HCT116 (cell line): Measurements from ENCODE around the gene SHC2. TPM values are rescaled to one million over a fixed set of nuclear protein-coding genes. Genes with fewer than 3 reads are reported as not detected.

Source experiments
- ATAC-seq: fragments of 200-7000 bp; cut with Tn5 transposase; 2 replicates; pipeline ENCODE4 v1.9.1; 2020; ENCODE audit warnings: mild to moderate bottlenecking, moderate library complexity
- BruUV-seq: library from RNA; stranded (reverse); fragments of 400-500 nt; replicated peaks from 2 replicates; lab custom pipeline; 2021; lab: Mats Ljungman, UMichigan
- CTCF ChIA-PET: fragments of 300-600 bp; sonication (Branson Sonifier 250); formaldehyde crosslinking; loops from one replicate; lab custom pipeline; 2021; ENCODE audit warnings: antibody characterized with exemption; lab: Charles Lee
- POLR2A ChIA-PET: fragments of 300-600, 350-600 bp; sonication (Branson Sonifier 250); formaldehyde crosslinking; loops from one replicate; lab custom pipeline; 2021; ENCODE audit warnings: antibody characterized with exemption; lab: Charles Lee
- RAD21 ChIA-PET, 2 experiments: fragments of 300-600 bp; sonication (Branson Sonifier 250); formaldehyde crosslinking; loops; one replicate each; lab custom pipeline; 2023; ENCODE audit warnings: low total read pairs in 2 of 2; ENCODE audit not compliant: uncharacterized antibody in 2 of 2, unreplicated experiment in 2 of 2, low non-redundant PET in 1 of 2; lab: Charles Lee
- DNase-seq: peaks from one replicate; pipeline ENCODE4 v3.0.0-alpha.2; 2010; ENCODE audit warnings: low read depth, low spot score
- H2AFZ ChIP-seq: fragments of 200-600 bp; shearing (Covaris generic), sonication (generic); 2 replicates; pipeline ENCODE4 v1.6.1; 2017; ENCODE audit warnings: low read depth, mixed run types, mixed read lengths, antibody characterized with exemption, low read length; ENCODE audit not compliant: poor library complexity, severe bottlenecking
- H3K27ac ChIP-seq: 2 replicates; pipeline ENCODE4 v1.5.1; 2012; ENCODE audit warnings: low read depth, low read length
- H3K27me3 ChIP-seq: fragments of 200-600 bp; sonication (generic); 2 replicates; pipeline ENCODE4 v1.6.1; 2016; ENCODE audit warnings: mixed run types, low read length, mixed read lengths; ENCODE audit not compliant: insufficient read depth
- H3K36me3 ChIP-seq, 2 experiments: fragments of 200-500 bp in 1 of 2; fragments of 200-600 bp in 1 of 2; sonication (Bioruptor generic) in 1 of 2; sonication (generic) in 1 of 2; 2 replicates each; pipeline versions ENCODE4 v1.5.1 to v1.6.1; 2014 to 2016; ENCODE audit warnings: low read length in 2 of 2, inconsistent platforms in 1 of 2, mixed read lengths in 1 of 2, mixed run types in 1 of 2; ENCODE audit not compliant: insufficient read depth in 2 of 2, control insufficient read depth in 1 of 2
- H3K4me1 ChIP-seq, 2 experiments: fragments of 200-600 bp in 1 of 2; sonication (generic) in 1 of 2; 2 replicates each; pipeline versions ENCODE4 v1.5.1 to v1.6.1; 2012 to 2017; ENCODE audit warnings: low read length in 2 of 2, inconsistent platforms in 1 of 2, mild to moderate bottlenecking in 1 of 2, mixed read lengths in 1 of 2, mixed run types in 1 of 2, moderate library complexity in 1 of 2; ENCODE audit not compliant: insufficient read depth in 2 of 2, control insufficient read depth in 1 of 2
- H3K4me2 ChIP-seq: fragments of 200-600 bp; sonication (generic); 2 replicates; pipeline ENCODE4 v1.6.1; 2017; ENCODE audit warnings: mixed run types, low read length, mixed read lengths
- H3K4me3 ChIP-seq, 2 experiments: fragments of 200-600 bp in 1 of 2; sonication (generic) in 1 of 2; replicated peaks in 1 of 2; 2 replicates each; pipeline ENCODE4 v1.5.1; 2011 to 2016; ENCODE audit warnings: low read length in 2 of 2, control low read depth in 1 of 2, low read depth in 1 of 2, mild to moderate bottlenecking in 1 of 2, mixed read lengths in 1 of 2, mixed run types in 1 of 2
- H3K79me2 ChIP-seq: fragments of 200-600 bp; sonication (generic); 2 replicates; pipeline ENCODE4 v1.6.1; 2017; ENCODE audit warnings: mild to moderate bottlenecking, mixed run types, low read length, moderate library complexity, mixed read lengths; ENCODE audit not compliant: insufficient read depth
- H3K9ac ChIP-seq: fragments of 200-600 bp; sonication (generic); 2 replicates; pipeline ENCODE4 v1.6.1; 2016; ENCODE audit warnings: low read length, mixed read lengths
- H3K9me2 ChIP-seq: fragments of 200-600 bp; sonication (generic), shearing (Covaris generic); 2 replicates; pipeline ENCODE4 v1.6.1; 2017; ENCODE audit warnings: mixed run types, mild to moderate bottlenecking, moderate library complexity; ENCODE audit not compliant: insufficient read depth
- H3K9me3 ChIP-seq, 2 experiments: fragments of 200-500 bp in 1 of 2; fragments of 200-600 bp in 1 of 2; sonication (Bioruptor generic) in 1 of 2; sonication (generic) in 1 of 2; 2 replicates each; pipeline ENCODE4 v1.6.1; 2014 to 2017; ENCODE audit warnings: low read length in 2 of 2, mixed read lengths in 2 of 2, inconsistent platforms in 1 of 2, low read depth in 1 of 2, mild to moderate bottlenecking in 1 of 2, mixed run types in 1 of 2, moderate library complexity in 1 of 2; ENCODE audit not compliant: control insufficient read depth in 1 of 2, insufficient read depth in 1 of 2
- H4K20me1 ChIP-seq: fragments of 200-600 bp; sonication (generic), shearing (Covaris generic); 2 replicates; pipeline ENCODE4 v1.6.1; 2017; ENCODE audit warnings: mixed run types, mild to moderate bottlenecking, moderate library complexity; ENCODE audit not compliant: insufficient read depth
- CEBPB ChIP-seq: IDR thresholded peaks from 2 replicates; pipeline ENCODE4 v1.6.1; 2012; ENCODE audit warnings: low read depth
- EGR1 ChIP-seq: IDR thresholded peaks from 2 replicates; pipeline ENCODE4 v1.6.1; 2012; ENCODE audit warnings: low read depth
- ELF1 ChIP-seq: IDR thresholded peaks from 2 replicates; pipeline ENCODE4 v1.6.1; 2012; ENCODE audit warnings: low read depth, borderline replicate concordance
- EZH2 ChIP-seq: fragments of 200-600 bp; sonication (generic); IDR thresholded peaks from 2 replicates; pipeline ENCODE4 v1.6.1; 2017; ENCODE audit warnings: antibody characterized with exemption, mixed run types
- EZH2phosphoT487 ChIP-seq: fragments of 200-600 bp; IDR thresholded peaks from 2 replicates; pipeline ENCODE4 v1.6.1; 2018; ENCODE audit warnings: antibody characterized with exemption, borderline replicate concordance
- FOSL1 ChIP-seq: IDR thresholded peaks from 2 replicates; pipeline ENCODE4 v1.6.1; 2012; ENCODE audit warnings: low read depth
- JUND ChIP-seq: IDR thresholded peaks from 2 replicates; pipeline ENCODE4 v1.6.1; 2012
- POLR2AphosphoS5 ChIP-seq: IDR thresholded peaks from 2 replicates; pipeline ENCODE4 v1.6.1; 2011; ENCODE audit warnings: mild to moderate bottlenecking, low read depth, low read length, moderate library complexity
- RAD21 ChIP-seq: IDR thresholded peaks from 2 replicates; pipeline ENCODE4 v1.6.1; 2012; ENCODE audit warnings: low read depth, mild to moderate bottlenecking
- SIN3A ChIP-seq: IDR thresholded peaks from 2 replicates; pipeline ENCODE4 v1.6.1; 2012; ENCODE audit warnings: low read depth
- SP1 ChIP-seq: IDR thresholded peaks from 2 replicates; pipeline ENCODE4 v1.6.1; 2012; ENCODE audit warnings: low read depth
- SRF ChIP-seq: IDR thresholded peaks from 2 replicates; pipeline ENCODE4 v1.6.1; 2012; ENCODE audit warnings: low read depth
- TCF7L2 ChIP-seq: IDR thresholded peaks from 2 replicates; pipeline ENCODE4 v1.7.0; 2011; ENCODE audit warnings: borderline replicate concordance, inconsistent platforms; ENCODE audit not compliant: insufficient read depth, insufficient read length; ENCODE audit errors: extremely low read depth
- ZFX ChIP-seq: fragments of 450-650 bp; IDR thresholded peaks from 2 replicates; pipeline ENCODE4 v1.6.1; 2017
- ZNF274 ChIP-seq: fragments of 200-500 bp; sonication (Bioruptor generic); IDR thresholded peaks from 2 replicates; pipeline ENCODE4 v1.6.1; 2014; ENCODE audit warnings: mild to moderate bottlenecking, low read depth, low read length, inconsistent platforms
- intact Hi-C: fragments of 100-400 bp; cut with micrococcal nuclease; formaldehyde crosslinking; loops from 2 replicates; pipeline ENCODE4 v1.10.0; 2022
- total RNA-seq: library from RNA; stranded (reverse); gene quantifications from one replicate; pipeline ENCODE4 v1.2.1, GENCODE V29; 2021; ENCODE audit not compliant: unreplicated experiment
- TF ChIP-seq, protein P1 (sequence below): IDR thresholded peaks from 2 replicates; pipeline ENCODE4 v1.6.1; 2012
- TF ChIP-seq, protein P2 (sequence below): IDR thresholded peaks from 2 replicates; pipeline ENCODE4 v1.6.1; 2012
- TF ChIP-seq, protein P3 (sequence below), 3 experiments: fragments of 200-600 bp in 1 of 3; sonication (generic) in 1 of 3; IDR thresholded peaks in 2 of 3; conservative IDR thresholded peaks in 1 of 3; 2 replicates each; pipeline ENCODE4 v1.5.1; 2012 to 2017; ENCODE audit warnings: low read depth in 2 of 3, low read length in 2 of 3, antibody characterized with exemption in 1 of 3, borderline replicate concordance in 1 of 3, control low read depth in 1 of 3, mild to moderate bottlenecking in 1 of 3, mixed read lengths in 1 of 3, mixed run types in 1 of 3, moderate library complexity in 1 of 3; ENCODE audit not compliant: insufficient read depth in 1 of 3
- TF ChIP-seq, protein P4 (sequence below): IDR thresholded peaks from 2 replicates; pipeline ENCODE4 v1.6.1; 2011; ENCODE audit warnings: mild to moderate bottlenecking, low read length, moderate library complexity; ENCODE audit not compliant: insufficient replicate concordance; ENCODE audit errors: extremely low read depth

The SHC2 gene
- total RNA-seq, 1 experiment from 2014 or later: 2.5 TPM

DNA sequence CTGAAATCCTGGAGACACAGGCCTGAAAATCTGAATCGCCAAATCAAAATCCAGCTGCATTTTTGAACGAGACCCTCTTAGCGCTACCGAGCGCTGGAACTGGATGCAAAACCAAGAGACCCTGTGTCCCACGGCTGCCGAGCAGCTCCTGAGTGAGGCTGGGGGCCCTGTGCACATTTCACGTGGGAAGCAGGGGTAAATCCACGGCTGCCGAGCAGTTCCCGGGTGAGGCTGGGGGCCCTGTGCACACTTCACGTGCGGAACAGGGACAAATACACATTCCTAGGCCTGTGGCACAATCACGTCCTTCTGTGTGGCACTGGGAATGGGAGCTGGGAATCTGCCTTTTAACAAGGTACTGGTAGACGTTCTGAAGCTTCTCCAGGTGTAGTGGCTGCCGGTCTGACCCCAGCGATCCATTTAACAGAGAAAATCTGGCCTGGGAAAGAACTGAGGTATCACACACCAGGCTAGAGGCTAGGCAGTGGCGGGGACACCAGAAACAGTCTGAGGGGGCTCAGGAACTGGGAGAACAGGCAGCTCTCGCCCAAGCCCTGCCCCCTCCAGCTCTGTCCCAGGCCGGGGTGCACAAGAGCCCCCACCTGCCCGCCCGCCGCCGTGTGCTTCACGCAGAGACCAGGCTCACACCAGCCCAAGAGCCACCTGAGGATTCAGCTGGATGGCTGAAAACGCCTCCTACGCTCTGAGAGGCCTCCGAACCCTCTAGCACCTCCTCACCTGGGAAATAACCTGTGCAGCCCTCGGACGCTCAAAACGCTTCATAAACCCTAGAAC, 40.9 kb downstream of the SHC2 start:
- RAD21 ChIA-PET: no interaction called here
- DNase-seq: no peak
- H3K9ac ChIP-seq: no peak overlapping the region
- no peak overlapping the region for H3K4me2 ChIP-seq
- no peaks in the 10 kb centered on the region for H3K4me1 ChIP-seq
- intact Hi-C loops: no loop called here
- no peaks in the 10 kb centered on the region for H3K9me3 ChIP-seq
- TF ChIP-seq, protein P1, sequence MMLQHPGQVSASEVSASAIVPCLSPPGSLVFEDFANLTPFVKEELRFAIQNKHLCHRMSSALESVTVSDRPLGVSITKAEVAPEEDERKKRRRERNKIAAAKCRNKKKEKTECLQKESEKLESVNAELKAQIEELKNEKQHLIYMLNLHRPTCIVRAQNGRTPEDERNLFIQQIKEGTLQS: no peak
- TF ChIP-seq SRF: no peak
- TF ChIP-seq, protein P2, sequence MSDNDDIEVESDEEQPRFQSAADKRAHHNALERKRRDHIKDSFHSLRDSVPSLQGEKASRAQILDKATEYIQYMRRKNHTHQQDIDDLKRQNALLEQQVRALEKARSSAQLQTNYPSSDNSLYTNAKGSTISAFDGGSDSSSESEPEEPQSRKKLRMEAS: no peak
- TF ChIP-seq SIN3A: no peak
- TF ChIP-seq EGR1: no peak
- no peak for TF ChIP-seq ELF1
- TF ChIP-seq ZNF274: no peak
- no peak for TF ChIP-seq EZH2phosphoT487
- no peak for TF ChIP-seq TCF7L2
- no peak for TF ChIP-seq RAD21
- TF ChIP-seq, protein P3, sequence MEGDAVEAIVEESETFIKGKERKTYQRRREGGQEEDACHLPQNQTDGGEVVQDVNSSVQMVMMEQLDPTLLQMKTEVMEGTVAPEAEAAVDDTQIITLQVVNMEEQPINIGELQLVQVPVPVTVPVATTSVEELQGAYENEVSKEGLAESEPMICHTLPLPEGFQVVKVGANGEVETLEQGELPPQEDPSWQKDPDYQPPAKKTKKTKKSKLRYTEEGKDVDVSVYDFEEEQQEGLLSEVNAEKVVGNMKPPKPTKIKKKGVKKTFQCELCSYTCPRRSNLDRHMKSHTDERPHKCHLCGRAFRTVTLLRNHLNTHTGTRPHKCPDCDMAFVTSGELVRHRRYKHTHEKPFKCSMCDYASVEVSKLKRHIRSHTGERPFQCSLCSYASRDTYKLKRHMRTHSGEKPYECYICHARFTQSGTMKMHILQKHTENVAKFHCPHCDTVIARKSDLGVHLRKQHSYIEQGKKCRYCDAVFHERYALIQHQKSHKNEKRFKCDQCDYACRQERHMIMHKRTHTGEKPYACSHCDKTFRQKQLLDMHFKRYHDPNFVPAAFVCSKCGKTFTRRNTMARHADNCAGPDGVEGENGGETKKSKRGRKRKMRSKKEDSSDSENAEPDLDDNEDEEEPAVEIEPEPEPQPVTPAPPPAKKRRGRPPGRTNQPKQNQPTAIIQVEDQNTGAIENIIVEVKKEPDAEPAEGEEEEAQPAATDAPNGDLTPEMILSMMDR (IDR thresholded peaks at IDR 0.05 in 2 of 3, conservative IDR thresholded peaks at IDR 0.05 in 1 of 3; ENCODE audit: borderline replicate concordance in 1 of 3, insufficient read depth in 1 of 3, low read depth in 2 of 3, low read length in 2 of 3): no peak
- TF ChIP-seq, protein P4, sequence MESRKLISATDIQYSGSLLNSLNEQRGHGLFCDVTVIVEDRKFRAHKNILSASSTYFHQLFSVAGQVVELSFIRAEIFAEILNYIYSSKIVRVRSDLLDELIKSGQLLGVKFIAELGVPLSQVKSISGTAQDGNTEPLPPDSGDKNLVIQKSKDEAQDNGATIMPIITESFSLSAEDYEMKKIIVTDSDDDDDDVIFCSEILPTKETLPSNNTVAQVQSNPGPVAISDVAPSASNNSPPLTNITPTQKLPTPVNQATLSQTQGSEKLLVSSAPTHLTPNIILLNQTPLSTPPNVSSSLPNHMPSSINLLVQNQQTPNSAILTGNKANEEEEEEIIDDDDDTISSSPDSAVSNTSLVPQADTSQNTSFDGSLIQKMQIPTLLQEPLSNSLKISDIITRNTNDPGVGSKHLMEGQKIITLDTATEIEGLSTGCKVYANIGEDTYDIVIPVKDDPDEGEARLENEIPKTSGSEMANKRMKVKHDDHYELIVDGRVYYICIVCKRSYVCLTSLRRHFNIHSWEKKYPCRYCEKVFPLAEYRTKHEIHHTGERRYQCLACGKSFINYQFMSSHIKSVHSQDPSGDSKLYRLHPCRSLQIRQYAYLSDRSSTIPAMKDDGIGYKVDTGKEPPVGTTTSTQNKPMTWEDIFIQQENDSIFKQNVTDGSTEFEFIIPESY: no peak
- TF ChIP-seq JUND: no peak
- TF ChIP-seq SP1: no peak
- no peak for TF ChIP-seq EZH2
- TF ChIP-seq CEBPB: no peak
- no peak for TF ChIP-seq FOSL1
- TF ChIP-seq POLR2AphosphoS5: no peak
- no peak for TF ChIP-seq ZFX
- no peak overlapping the region for H2AFZ ChIP-seq
- no peaks in the 10 kb centered on the region for H3K9me2 ChIP-seq
- CTCF ChIA-PET: no interaction called here
- no peak overlapping the region for H3K4me3 ChIP-seq
- H4K20me1 ChIP-seq: no peaks in the 10 kb centered on the region
- H3K79me2 ChIP-seq: no peaks in the 10 kb centered on the region
- no peak overlapping the region for H3K27ac ChIP-seq
- no peak for ATAC-seq
- H3K36me3 ChIP-seq: no peaks in the 10 kb centered on the region
- POLR2A ChIA-PET: no interaction called here
- no peaks in the 10 kb centered on the region for H3K27me3 ChIP-seq
- BruUV-seq: no TSS peak
